Psoas muscle (tissue), 8 donors: ENCODE results near the gene PPOX. TPM values are rescaled to one million over a fixed set of nuclear protein-coding genes. Genes with fewer than 3 reads are reported as not detected.

Experiments used
- ATAC-seq, 4 donors: fragments of 200-7000 bp; cut with Tn5 transposase; one replicate each; pipeline ENCODE4 v1.9.1; 2020; ENCODE audit warnings: moderate library complexity in 3 of 4, mild to moderate bottlenecking in 2 of 4
- DNase-seq, 2 donors: peaks; one replicate each; pipeline ENCODE4 v3.0.0-alpha.2; 2020
- H3K27ac ChIP-seq: fragments of 200-600 bp; one replicate; pipeline ENCODE4 v1.8.0; 2022
- H3K27me3 ChIP-seq, 3 donors: fragments of 200-600 bp in 1 of 3; one replicate each; pipeline versions ENCODE4 v1.6.1 to v1.8.0; 2013 to 2022; ENCODE audit warnings: low read length in 2 of 3, mild to moderate bottlenecking in 2 of 3, moderate library complexity in 1 of 3; ENCODE audit not compliant: insufficient read depth in 3 of 3
- H3K36me3 ChIP-seq, 2 donors: fragments of 200-600 bp in 1 of 2; one replicate each; pipeline versions ENCODE4 v1.6.1 to v1.8.0; 2013 to 2022; ENCODE audit warnings: low read depth in 1 of 2, mild to moderate bottlenecking in 1 of 2, moderate library complexity in 1 of 2; ENCODE audit not compliant: insufficient read depth in 1 of 2
- H3K4me1 ChIP-seq: fragments of 200-600 bp; one replicate; pipeline ENCODE4 v1.8.0; 2022
- H3K4me3 ChIP-seq: fragments of 200-600 bp; one replicate; pipeline ENCODE4 v1.8.0; 2022; ENCODE audit warnings: mild to moderate bottlenecking
- H3K9me3 ChIP-seq: fragments of 200-600 bp; one replicate; pipeline ENCODE4 v1.8.0; 2022
- WGBS, 3 donors: extraction: QIAGEN DNeasy Blood & Tissue Kit; methylation state at CpG; one replicate each; pipeline versions ENCODE4 v1.1.6 to v1.1.7; 2013; 5-methylcytosine and 5-hydroxymethylcytosine counted together
- intact Hi-C, 2 donors: fragments of 100-400 bp; cut with DNase I; formaldehyde crosslinking; loops; one replicate each; pipeline versions ENCODE4 v1.11.0 to v1.14.2; 2022
- polyA plus RNA-seq, 3 donors: library from polyadenylated mRNA; stranded (reverse); fragments of 200-250 nt; gene quantifications; one replicate each; pipeline ENCODE4 v1.2.3, GENCODE V29; 2013
- total RNA-seq, 4 donors: library from RNA; stranded (reverse); fragmentation: NEBNext Ultra II Directional in 2 of 4; extraction: Animal tissue kit (Norgen Biotek cat#: 25700) in 2 of 4; gene quantifications; one replicate each; pipeline versions ENCODE4 v1.2.1 to v1.2.4, GENCODE V29; 2021 to 2023
- TF ChIP-seq, protein P1 (sequence below): fragments of 200-600 bp; IDR thresholded peaks from one replicate; pipeline ENCODE4 v1.8.0; 2022; ENCODE audit warnings: antibody characterized with exemption
- donor health status: healthy with polysubstance abuse.
- donor health status: DM: no; HTN: no; CAD: no; lungs with moderate emphysema.
- donor health status: Bipolar disorder and iron deficiency.
- donor health status: healthy.
- donor health status: DM: yes; HTN: yes; CAD: no.
- donor health status: DM: no; HTN: no; CAD: no.
- donor health status: DM: no; HTN: no; CAD: no.
- donor health status: DM: yes; HTN: yes; CAD: no.

The PPOX gene
- total and polyA plus RNA-seq, 7 donors: 4.8 to 13.1 (median 7.4) TPM

DNA sequence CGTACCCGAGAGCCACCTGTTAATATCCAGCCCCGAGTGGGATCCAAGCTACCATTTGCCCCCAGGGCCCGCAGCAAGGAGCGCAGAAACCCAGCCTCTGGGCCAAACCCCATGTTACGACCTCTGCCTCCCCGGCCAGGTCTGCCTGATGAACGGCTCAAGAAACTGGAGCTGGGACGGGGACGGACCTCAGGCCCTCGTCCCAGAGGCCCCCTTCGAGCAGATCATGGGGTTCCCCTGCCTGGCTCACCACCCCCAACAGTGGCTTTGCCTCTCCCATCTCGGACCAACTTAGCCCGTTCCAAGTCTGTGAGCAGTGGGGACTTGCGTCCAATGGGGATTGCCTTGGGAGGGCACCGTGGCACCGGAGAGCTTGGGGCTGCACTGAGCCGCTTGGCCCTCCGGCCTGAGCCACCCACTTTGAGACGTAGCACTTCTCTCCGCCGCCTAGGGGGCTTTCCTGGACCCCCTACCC lies 5.5 kb upstream of the PPOX start:
- H3K27ac ChIP-seq: no peak overlapping the region
- H3K4me1 ChIP-seq: peaks cover 22% of the 10 kb centered on the region
- H3K4me3 ChIP-seq: peak overlapping the region; percentile 87
- DNase-seq (peak in 1 of 2 donors; percentile 45), ATAC-seq (no peak)
- TF ChIP-seq, protein P1, sequence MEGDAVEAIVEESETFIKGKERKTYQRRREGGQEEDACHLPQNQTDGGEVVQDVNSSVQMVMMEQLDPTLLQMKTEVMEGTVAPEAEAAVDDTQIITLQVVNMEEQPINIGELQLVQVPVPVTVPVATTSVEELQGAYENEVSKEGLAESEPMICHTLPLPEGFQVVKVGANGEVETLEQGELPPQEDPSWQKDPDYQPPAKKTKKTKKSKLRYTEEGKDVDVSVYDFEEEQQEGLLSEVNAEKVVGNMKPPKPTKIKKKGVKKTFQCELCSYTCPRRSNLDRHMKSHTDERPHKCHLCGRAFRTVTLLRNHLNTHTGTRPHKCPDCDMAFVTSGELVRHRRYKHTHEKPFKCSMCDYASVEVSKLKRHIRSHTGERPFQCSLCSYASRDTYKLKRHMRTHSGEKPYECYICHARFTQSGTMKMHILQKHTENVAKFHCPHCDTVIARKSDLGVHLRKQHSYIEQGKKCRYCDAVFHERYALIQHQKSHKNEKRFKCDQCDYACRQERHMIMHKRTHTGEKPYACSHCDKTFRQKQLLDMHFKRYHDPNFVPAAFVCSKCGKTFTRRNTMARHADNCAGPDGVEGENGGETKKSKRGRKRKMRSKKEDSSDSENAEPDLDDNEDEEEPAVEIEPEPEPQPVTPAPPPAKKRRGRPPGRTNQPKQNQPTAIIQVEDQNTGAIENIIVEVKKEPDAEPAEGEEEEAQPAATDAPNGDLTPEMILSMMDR: no peak
- H3K9me3 ChIP-seq: no peaks in the 10 kb centered on the region
- no peaks in the 10 kb centered on the region for H3K27me3 ChIP-seq
- 89 to 91% (median 89%) methylated on average over 22 of the region's 22 CpGs for WGBS, 3 donors
- peaks cover 0 to 59% of the 10 kb centered on the region in 2 donors for H3K36me3 ChIP-seq
- intact Hi-C loops: no loop called here

DNA sequence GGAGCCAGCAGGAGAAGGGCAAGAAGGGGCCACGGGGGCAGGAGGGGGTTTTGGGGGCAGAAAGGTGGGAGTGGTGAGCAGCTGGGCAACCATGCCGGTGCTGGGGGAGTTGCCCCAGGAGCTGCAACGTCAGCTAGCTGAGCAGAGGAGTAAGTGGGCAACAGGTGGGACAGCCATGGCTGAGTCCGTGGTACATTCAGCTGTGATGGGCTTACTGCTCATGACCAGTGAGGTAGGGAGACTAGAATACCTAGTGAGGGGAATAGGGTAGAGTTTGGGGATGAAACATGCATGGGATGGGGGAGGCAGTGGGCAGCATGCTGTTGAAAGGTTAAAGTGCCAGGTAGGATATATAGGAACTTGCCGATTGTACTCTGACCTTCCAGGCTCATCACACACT lies 4.6 kb upstream of the PPOX start:
- ATAC-seq (no peak), DNase-seq (no peak)
- no peaks in the 10 kb centered on the region for H3K9me3 ChIP-seq
- TF ChIP-seq, protein P1: no peak
- WGBS, 3 donors: 64 to 85% (median 77%) methylated on average over 5 of the region's 5 CpGs
- no peak overlapping the region for H3K4me3 ChIP-seq
- H3K27me3 ChIP-seq: no peaks in the 10 kb centered on the region
- intact Hi-C loops: no loop called here
- H3K27ac ChIP-seq: no peak overlapping the region
- peaks cover 0 to 58% of the 10 kb centered on the region in 2 donors for H3K36me3 ChIP-seq
- peaks cover 22% of the 10 kb centered on the region for H3K4me1 ChIP-seq

GRCh38 chr1:161162052-161162451 lies 4.2 kb upstream of the PPOX start:
- H3K27ac ChIP-seq: no peak overlapping the region
- no peak overlapping the region for H3K4me3 ChIP-seq
- TF ChIP-seq, protein P1: no peak
- H3K27me3 ChIP-seq: no peaks in the 10 kb centered on the region
- intact Hi-C loops: no loop called here
- DNase-seq (no peak), ATAC-seq (no peak)
- peaks cover 0 to 54% of the 10 kb centered on the region in 2 donors for H3K36me3 ChIP-seq
- WGBS, 3 donors: 77 to 82% (median 79%) methylated on average over 7 of the region's 7 CpGs
- H3K9me3 ChIP-seq: no peaks in the 10 kb centered on the region
- H3K4me1 ChIP-seq: peaks cover 23% of the 10 kb centered on the region

DNA sequence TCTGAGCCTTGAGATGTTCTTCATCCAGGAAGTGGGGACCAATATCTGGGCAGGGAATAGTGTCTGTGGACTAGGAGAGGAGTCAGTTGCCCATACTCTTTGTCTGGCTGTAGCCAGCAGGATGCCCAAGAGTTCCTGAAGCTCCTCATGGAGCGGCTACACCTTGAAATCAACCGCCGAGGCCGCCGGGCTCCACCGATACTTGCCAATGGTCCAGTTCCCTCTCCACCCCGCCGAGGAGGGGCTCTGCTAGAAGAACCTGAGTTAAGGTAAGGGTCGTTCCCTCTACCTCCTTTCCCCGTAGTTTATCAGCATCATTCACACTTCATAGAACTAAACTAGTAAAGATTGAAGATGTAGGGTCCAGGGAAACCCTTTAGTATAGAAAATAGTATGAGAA lies 3.4 kb upstream of the PPOX start:
- no peaks in the 10 kb centered on the region for H3K9me3 ChIP-seq
- peaks cover 0 to 49% of the 10 kb centered on the region in 2 donors for H3K36me3 ChIP-seq
- peaks cover 31% of the 10 kb centered on the region for H3K4me1 ChIP-seq
- WGBS, 3 donors: 91 to 93% (median 91%) methylated on average over 10 of the region's 10 CpGs
- TF ChIP-seq, protein P1: no peak
- no peaks in the 10 kb centered on the region for H3K27me3 ChIP-seq
- no peak overlapping the region for H3K4me3 ChIP-seq
- no peak for ATAC-seq
- intact Hi-C loops: no loop called here
- no peak for DNase-seq
- H3K27ac ChIP-seq: no peak overlapping the region

DNA sequence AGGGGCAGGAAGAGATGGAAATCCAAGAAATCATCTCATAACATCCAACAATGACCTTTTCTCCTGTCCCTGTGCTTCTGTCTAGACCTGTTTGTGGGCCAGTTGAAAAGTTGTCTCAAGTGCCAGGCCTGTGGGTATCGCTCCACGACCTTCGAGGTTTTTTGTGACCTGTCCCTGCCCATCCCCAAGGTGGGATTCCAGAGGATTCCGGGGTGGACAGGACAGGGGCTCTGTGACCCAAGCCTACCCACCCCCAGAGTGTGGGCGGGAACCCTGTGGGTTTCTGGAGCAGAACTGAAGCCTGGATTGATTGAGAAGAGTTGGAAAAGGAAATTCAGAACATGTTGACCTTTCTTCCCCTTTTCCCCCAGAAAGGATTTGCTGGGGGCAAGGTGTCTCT lies 2.4 kb upstream of the PPOX start:
- TF ChIP-seq, protein P1: no peak
- Histone ChIP-seq H3K9me3 (no peaks in the 10 kb centered on the region), H3K27me3 (no peaks in the 10 kb centered on the region), H3K4me1 (peaks cover 32% of the 10 kb centered on the region), H3K27ac (no peak overlapping the region), H3K4me3 (no peak overlapping the region), H3K36me3 (peaks cover 0 to 57% of the 10 kb centered on the region in 2 donors)
- intact Hi-C loops: no loop called here
- no peak for ATAC-seq
- WGBS, 3 donors: 88 to 91% (median 90%) methylated on average over 5 of the region's 5 CpGs
- no peak for DNase-seq
